GM23338 (cell line): ENCODE results near the gene ARCN1. TPM values are rescaled to one million over a fixed set of nuclear protein-coding genes. Genes with fewer than 3 reads are reported as not detected.

Source experiments
- ATAC-seq: fragments of 200-7000 bp; cut with Tn5 transposase; 3 replicates; pipeline ENCODE4 v1.9.1; 2020
- DNase-seq: peaks from one replicate; pipeline ENCODE4 v3.0.0-alpha.2; 2015; ENCODE audit warnings: low spot score
- H2AFZ ChIP-seq: fragments of 200-600 bp; sonication (generic); 2 replicates; pipeline ENCODE4 v1.8.0; 2016; ENCODE audit warnings: antibody characterized with exemption, mild to moderate bottlenecking, moderate library complexity
- H3F3A ChIP-seq: fragments of 200-600 bp; sonication (generic); replicated peaks from 2 replicates; pipeline ENCODE4 v1.8.0; 2017; ENCODE audit warnings: antibody characterized with exemption, mixed run types, low read depth
- H3K27ac ChIP-seq: fragments of 200-600 bp; sonication (generic); 2 replicates; pipeline ENCODE4 v1.6.1; 2016; ENCODE audit warnings: low read depth
- H3K27me3 ChIP-seq: fragments of 200-600 bp; sonication (generic); 2 replicates; pipeline ENCODE4 v1.8.0; 2016; ENCODE audit warnings: mild to moderate bottlenecking, mixed run types, moderate library complexity; ENCODE audit not compliant: insufficient read depth
- H3K36me3 ChIP-seq: fragments of 200-600 bp; sonication (generic); 2 replicates; pipeline ENCODE4 v1.8.0; 2016; ENCODE audit warnings: mild to moderate bottlenecking; ENCODE audit not compliant: insufficient read depth
- H3K4me1 ChIP-seq: fragments of 200-600 bp; sonication (generic); 2 replicates; pipeline ENCODE4 v1.8.0; 2016; ENCODE audit warnings: mild to moderate bottlenecking, moderate library complexity; ENCODE audit not compliant: insufficient read depth
- H3K4me2 ChIP-seq: fragments of 200-600 bp; sonication (generic); 2 replicates; pipeline ENCODE4 v1.7.1; 2017; ENCODE audit warnings: mixed run types
- H3K4me3 ChIP-seq: fragments of 200-600 bp; sonication (generic); 2 replicates; pipeline ENCODE4 v1.6.1; 2016; ENCODE audit warnings: mixed run types
- H3K79me2 ChIP-seq: fragments of 200-600 bp; sonication (generic); replicated peaks from 2 replicates; pipeline ENCODE4 v1.8.0; 2017; ENCODE audit warnings: mild to moderate bottlenecking; ENCODE audit not compliant: insufficient read depth
- H3K9me2 ChIP-seq: fragments of 200-600 bp; sonication (generic); 2 replicates; pipeline ENCODE4 v1.8.0; 2017; ENCODE audit not compliant: insufficient read depth
- H4K20me1 ChIP-seq: fragments of 200-600 bp; sonication (generic); replicated peaks from 2 replicates; pipeline ENCODE4 v1.8.0; 2017; ENCODE audit warnings: mild to moderate bottlenecking; ENCODE audit not compliant: insufficient read depth
- H3K27ac Mint-ChIP-seq: 2 replicates; pipeline ENCODE4 v1.8.0; 2020; ENCODE audit warnings: inconsistent platforms, mild to moderate bottlenecking, moderate library complexity, mixed read lengths
- H3K27me3 Mint-ChIP-seq: 3 replicates; pipeline ENCODE4 v1.8.0; 2022; ENCODE audit warnings: low read depth, mild to moderate bottlenecking, moderate library complexity, mixed read lengths, inconsistent platforms; ENCODE audit not compliant: insufficient read depth, poor library complexity
- H3K36me3 Mint-ChIP-seq: 3 replicates; pipeline ENCODE4 v1.8.0; 2021; ENCODE audit warnings: low read depth, mild to moderate bottlenecking, inconsistent platforms, moderate library complexity, mixed read lengths
- H3K4me1 Mint-ChIP-seq: 3 replicates; pipeline ENCODE4 v1.8.0; 2020; ENCODE audit warnings: mild to moderate bottlenecking, inconsistent platforms, mixed read lengths
- H3K4me3 Mint-ChIP-seq: 3 replicates; pipeline ENCODE4 v1.8.0; 2021; ENCODE audit warnings: moderate library complexity, mild to moderate bottlenecking, inconsistent platforms, mixed read lengths
- H3K9me3 Mint-ChIP-seq: 3 replicates; pipeline ENCODE4 v1.8.0; 2020; ENCODE audit warnings: moderate library complexity, mild to moderate bottlenecking, inconsistent platforms, mixed read lengths
- CREB1 ChIP-seq: fragments of 250-450 bp; sonication (Bioruptor Pico); IDR thresholded peaks from 2 replicates; pipeline ENCODE4 v1.5.0; 2020; ENCODE audit warnings: low read depth, mild to moderate bottlenecking, moderate library complexity
- CTCF ChIP-seq, 2 experiments: fragments of 200-600 bp in 1 of 2; sonication (generic) in 1 of 2; conservative IDR thresholded peaks; 2 replicates each; pipeline versions ENCODE4 v1.5.1 to v1.6.1; 2016 to 2017; ENCODE audit warnings: antibody characterized with exemption in 2 of 2, low read depth in 2 of 2, mild to moderate bottlenecking in 2 of 2, moderate library complexity in 1 of 2
- EZH2 ChIP-seq: fragments of 200-600 bp; sonication (generic); IDR thresholded peaks from one replicate; pipeline ENCODE4 v1.8.0; 2017; ENCODE audit warnings: antibody characterized with exemption, mild to moderate bottlenecking, low read depth; ENCODE audit not compliant: unreplicated experiment
- POLR2AphosphoS5 ChIP-seq: IDR thresholded peaks from 2 replicates; pipeline ENCODE4 v1.6.1; 2016; ENCODE audit warnings: antibody characterized with exemption, low read depth
- ZNF462 ChIP-seq: fragments of 250-450 bp; sonication (Bioruptor Pico); IDR thresholded peaks from 2 replicates; pipeline ENCODE4 v1.5.0; 2020; ENCODE audit warnings: mild to moderate bottlenecking, moderate library complexity
- polyA plus RNA-seq: library from polyadenylated mRNA; unstranded; fragments of >200 nt; fragmentation: Nextera tagmentation; extraction: Ambion mirVana; gene quantifications from 2 replicates; pipeline ENCODE4 v1.2.1, GENCODE V29; 2016
- total RNA-seq: library from RNA; depleted of rRNA; stranded (reverse); fragments of >200 nt; shearing (Covaris generic); gene quantifications from 2 replicates; pipeline ENCODE4 v1.2.3, GENCODE V29; 2014

The ARCN1 gene
- total and polyA plus RNA-seq, 2 experiments from 2014 or later = 79.9 to 106 TPM

GRCh38 chr11:118621784-118622375 lies 49.7 kb downstream of the ARCN1 start:
- Histone ChIP-seq H3K4me2 (peak overlapping the region; percentile 95), H3K9me2 (no peaks in the 10 kb centered on the region), H3K27ac (peak overlapping the region; percentile 86), H3F3A (peaks cover 4% of the 10 kb centered on the region; the same call in 1 of the 2 replicates), H3K27me3 (no peaks in the 10 kb centered on the region), H2AFZ (peak overlapping the region; percentile 81; the same call in 1 of the 2 replicates), H3K36me3 (0 out of 2 replicates have a peak, but pooled peaks cover 5% of the 10 kb centered on the region), H3K4me1 (peaks cover 36% of the 10 kb centered on the region), H3K4me3 (peak overlapping the region; percentile 92), H4K20me1 (peaks cover 4% of the 10 kb centered on the region), H3K79me2 (peaks cover 29% of the 10 kb centered on the region)
- Mint-ChIP-seq H3K27me3 (peaks cover 12% of the 10 kb centered on the region), H3K9me3 (no peaks in the 10 kb centered on the region; the same call in 2 of the 3 replicates), H3K4me1 (peaks cover 57% of the 10 kb centered on the region), H3K36me3 (peaks cover 6% of the 10 kb centered on the region; the same call in 2 of the 3 replicates), H3K27ac (peak overlapping the region; percentile 29; the same call in 1 of the 2 replicates), H3K4me3 (peak overlapping the region; percentile 79)
- ATAC-seq (no peak; the same call in 2 of the 3 replicates), DNase-seq (no peak)
- TF ChIP-seq CREB1 (CRISPR knock-in tag) (no peak), POLR2AphosphoS5 (no peak), EZH2 (no peak), ZNF462 (no peak), CTCF (conservative IDR thresholded peaks at IDR 0.05; ENCODE audit: low read depth in 2 of 2) (no peak)
